Neural progenitor cell (in vitro differentiated cells): Measurements from ENCODE around the gene PDE3A.

ENCODE experiments used
- EZH2 ChIP-seq: fragments of 200-600 bp; sonication (generic); IDR thresholded peaks from 2 replicates; pipeline ENCODE4 v1.6.1; 2017; ENCODE audit warnings: antibody characterized with exemption, mild to moderate bottlenecking, moderate library complexity
- EZH2phosphoT487 ChIP-seq: fragments of 200-600 bp; sonication (generic); IDR thresholded peaks from 2 replicates; pipeline ENCODE4 v1.6.1; 2017; ENCODE audit warnings: antibody characterized with exemption
- TF ChIP-seq, protein P1 (sequence below): fragments of 200-600 bp; sonication (generic); IDR thresholded peaks from 2 replicates; pipeline ENCODE4 v1.5.1; 2017; ENCODE audit warnings: antibody characterized with exemption, mild to moderate bottlenecking

DNA sequence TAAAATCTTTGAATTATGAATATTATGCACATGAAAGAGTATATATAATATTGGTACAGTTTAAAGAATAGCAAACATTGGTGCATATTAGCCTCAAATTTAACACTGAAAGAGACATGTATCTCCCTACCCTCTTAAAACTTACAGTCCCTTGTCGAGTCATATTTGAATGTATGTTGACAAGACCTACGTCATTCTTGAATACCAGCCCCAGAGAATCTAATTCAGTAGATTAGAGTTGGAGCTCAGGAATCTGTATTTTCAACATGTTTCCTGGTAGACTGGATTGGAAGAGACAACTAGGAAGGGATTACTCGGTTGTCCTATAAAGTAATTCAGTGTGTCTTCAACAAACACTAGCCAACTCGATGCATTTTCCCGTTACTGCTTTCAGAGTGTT is 104.8 kb downstream of the PDE3A start:
- TF ChIP-seq, protein P1, sequence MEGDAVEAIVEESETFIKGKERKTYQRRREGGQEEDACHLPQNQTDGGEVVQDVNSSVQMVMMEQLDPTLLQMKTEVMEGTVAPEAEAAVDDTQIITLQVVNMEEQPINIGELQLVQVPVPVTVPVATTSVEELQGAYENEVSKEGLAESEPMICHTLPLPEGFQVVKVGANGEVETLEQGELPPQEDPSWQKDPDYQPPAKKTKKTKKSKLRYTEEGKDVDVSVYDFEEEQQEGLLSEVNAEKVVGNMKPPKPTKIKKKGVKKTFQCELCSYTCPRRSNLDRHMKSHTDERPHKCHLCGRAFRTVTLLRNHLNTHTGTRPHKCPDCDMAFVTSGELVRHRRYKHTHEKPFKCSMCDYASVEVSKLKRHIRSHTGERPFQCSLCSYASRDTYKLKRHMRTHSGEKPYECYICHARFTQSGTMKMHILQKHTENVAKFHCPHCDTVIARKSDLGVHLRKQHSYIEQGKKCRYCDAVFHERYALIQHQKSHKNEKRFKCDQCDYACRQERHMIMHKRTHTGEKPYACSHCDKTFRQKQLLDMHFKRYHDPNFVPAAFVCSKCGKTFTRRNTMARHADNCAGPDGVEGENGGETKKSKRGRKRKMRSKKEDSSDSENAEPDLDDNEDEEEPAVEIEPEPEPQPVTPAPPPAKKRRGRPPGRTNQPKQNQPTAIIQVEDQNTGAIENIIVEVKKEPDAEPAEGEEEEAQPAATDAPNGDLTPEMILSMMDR, result no peak
- TF ChIP-seq EZH2phosphoT487, result no peak
- TF ChIP-seq EZH2, result no peak
